IMR-90 (cell line): ENCODE data around the gene SEMA6D. TPM values are rescaled to one million over a fixed set of nuclear protein-coding genes. Genes with fewer than 3 reads are reported as not detected.

Source experiments
- ATAC-seq: fragments of 200-7000 bp; cut with Tn5 transposase; 2 replicates; pipeline ENCODE4 v1.9.1; 2020; ENCODE audit warnings: low read depth, mild to moderate bottlenecking, moderate library complexity
- BruUV-seq: library from RNA; stranded (reverse); fragments of 400-500 nt; replicated peaks from 2 replicates; lab custom pipeline; 2021; lab: Mats Ljungman, UMichigan
- CTCF ChIA-PET: fragments of 300-600 bp; formaldehyde crosslinking; extraction: SDS; loops from one replicate; lab custom pipeline; 2021; ENCODE audit warnings: antibody characterized with exemption; lab: Yijun Ruan, JAX
- POLR2A ChIA-PET: fragments of 300-600 bp; sonication (Branson Sonifier 250); formaldehyde crosslinking; loops from one replicate; lab custom pipeline; 2022; ENCODE audit warnings: antibody characterized with exemption; ENCODE audit not compliant: unreplicated experiment; lab: Charles Lee
- DNase-seq: peaks from one replicate; pipeline ENCODE4 v3.0.0; 2013
- H2AFZ ChIP-seq: replicated peaks from 2 replicates; pipeline ENCODE3; 2013; ENCODE audit warnings: low read length, mild to moderate bottlenecking; ENCODE audit not compliant: poor library complexity
- H2AK5ac ChIP-seq: 2 replicates; pipeline ENCODE4 v1.6.1; 2013; ENCODE audit warnings: low read depth, low read length, inconsistent platforms
- H2AK9ac ChIP-seq: replicated peaks from 2 replicates; pipeline ENCODE3; 2013; ENCODE audit warnings: mild to moderate bottlenecking, low read depth, low read length, moderate library complexity; ENCODE audit not compliant: poor library complexity
- H2BK120ac ChIP-seq: 2 replicates; pipeline ENCODE4 v1.6.1; 2013; ENCODE audit warnings: low read depth, low read length, inconsistent platforms
- H2BK15ac ChIP-seq: 3 replicates; pipeline ENCODE4 v1.6.1; 2013; ENCODE audit warnings: low read depth, low read length, inconsistent platforms
- H2BK20ac ChIP-seq: 2 replicates; pipeline ENCODE4 v1.6.1; 2013; ENCODE audit warnings: low read depth, mild to moderate bottlenecking, inconsistent platforms, low read length, moderate library complexity
- H2BK5ac ChIP-seq: 2 replicates; pipeline ENCODE4 v1.6.1; 2013; ENCODE audit warnings: mild to moderate bottlenecking, low read depth, low read length, inconsistent platforms; ENCODE audit not compliant: poor library complexity, severe bottlenecking
- H3K14ac ChIP-seq: replicated peaks from 2 replicates; pipeline ENCODE4 v1.6.1; 2013; ENCODE audit warnings: low read depth, low read length, inconsistent platforms
- H3K18ac ChIP-seq: 2 replicates; pipeline ENCODE4 v1.6.1; 2013; ENCODE audit warnings: low read depth, low read length, control low read depth
- H3K23ac ChIP-seq: 2 replicates; pipeline ENCODE4 v1.6.1; 2013; ENCODE audit warnings: low read depth, low read length, inconsistent platforms
- H3K27ac ChIP-seq: 2 replicates; pipeline ENCODE4 v1.5.1; 2013; ENCODE audit warnings: mild to moderate bottlenecking, control low read depth, low read length; ENCODE audit not compliant: insufficient read depth
- H3K27me3 ChIP-seq: 2 replicates; pipeline ENCODE4 v1.6.1; 2013; ENCODE audit warnings: low read length; ENCODE audit not compliant: control insufficient read depth, insufficient read depth
- H3K36me3 ChIP-seq: 2 replicates; pipeline ENCODE4 v1.6.1; 2013; ENCODE audit warnings: low read length, mixed read lengths; ENCODE audit not compliant: control insufficient read depth, insufficient read depth
- H3K4ac ChIP-seq: 2 replicates; pipeline ENCODE4 v1.6.1; 2013; ENCODE audit warnings: low read depth, low read length, inconsistent platforms
- H3K4me1 ChIP-seq: 2 replicates; pipeline ENCODE4 v1.6.1; 2013; ENCODE audit warnings: low read length, mixed read lengths; ENCODE audit not compliant: control insufficient read depth, insufficient read depth
- H3K4me2 ChIP-seq: 2 replicates; pipeline ENCODE4 v1.6.1; 2013; ENCODE audit warnings: low read depth, mild to moderate bottlenecking, control low read depth, low read length, moderate library complexity
- H3K4me3 ChIP-seq: 2 replicates; pipeline ENCODE4 v1.5.1; 2013; ENCODE audit warnings: low read depth, mild to moderate bottlenecking, control low read depth, low read length, moderate library complexity; ENCODE audit not compliant: insufficient read depth
- H3K56ac ChIP-seq: 2 replicates; pipeline ENCODE4 v1.6.1; 2013; ENCODE audit warnings: low read length, inconsistent platforms; ENCODE audit not compliant: insufficient read depth; ENCODE audit errors: extremely low read depth
- H3K79me1 ChIP-seq, 2 experiments: 2 replicates each; pipeline ENCODE4 v1.6.1; 2013; ENCODE audit warnings: low read length in 2 of 2, inconsistent platforms in 1 of 2, low read depth in 1 of 2
- H3K9ac ChIP-seq: 2 replicates; pipeline ENCODE4 v1.6.1; 2013; ENCODE audit warnings: low read depth, low read length, control low read depth
- H3K9me1 ChIP-seq: 2 replicates; pipeline ENCODE4 v1.6.1; 2013; ENCODE audit warnings: low read length, inconsistent platforms; ENCODE audit not compliant: insufficient read depth
- H3K9me3 ChIP-seq: 2 replicates; pipeline ENCODE4 v1.6.1; 2013; ENCODE audit warnings: low read length; ENCODE audit not compliant: control insufficient read depth, insufficient read depth
- H4K20me1 ChIP-seq: 2 replicates; pipeline ENCODE4 v1.6.1; 2013; ENCODE audit warnings: low read length, inconsistent platforms; ENCODE audit not compliant: insufficient read depth
- H4K5ac ChIP-seq: 2 replicates; pipeline ENCODE4 v1.6.1; 2013; ENCODE audit warnings: mild to moderate bottlenecking, low read depth, low read length, control low read depth
- H4K8ac ChIP-seq, 2 experiments: 2 replicates each; pipeline ENCODE4 v1.6.1; 2013; ENCODE audit warnings: low read depth in 2 of 2, low read length in 2 of 2, control low read depth in 1 of 2, inconsistent platforms in 1 of 2
- H4K91ac ChIP-seq: 2 replicates; pipeline ENCODE4 v1.6.1; 2013; ENCODE audit warnings: low read depth, low read length, inconsistent platforms; ENCODE audit not compliant: insufficient read depth
- CHD1 ChIP-seq: IDR thresholded peaks from 2 replicates; pipeline ENCODE4 v1.6.1; 2012; ENCODE audit warnings: low read depth, low read length, improper control_type of control experiment
- MAFK ChIP-seq: IDR thresholded peaks from 2 replicates; pipeline ENCODE4 v1.6.1; 2012; ENCODE audit warnings: low read depth, low read length, improper control_type of control experiment
- MXI1 ChIP-seq: IDR thresholded peaks from 2 replicates; pipeline ENCODE4 v1.6.1; 2012; ENCODE audit warnings: low read depth, mild to moderate bottlenecking, low read length, moderate library complexity, borderline replicate concordance
- POLR2A ChIP-seq: IDR thresholded peaks from 2 replicates; pipeline ENCODE4 v1.6.1; 2012; ENCODE audit warnings: mild to moderate bottlenecking, low read depth, low read length
- RAD21 ChIP-seq: IDR thresholded peaks from 2 replicates; pipeline ENCODE4 v1.6.1; 2012; ENCODE audit warnings: low read length, improper control_type of control experiment
- RCOR1 ChIP-seq: IDR thresholded peaks from 2 replicates; pipeline ENCODE4 v1.6.1; 2012; ENCODE audit warnings: mild to moderate bottlenecking, low read length, improper control_type of control experiment; ENCODE audit not compliant: insufficient replicate concordance
- RFX5 ChIP-seq: IDR thresholded peaks from 2 replicates; pipeline ENCODE4 v1.8.0; 2012; ENCODE audit warnings: low read depth, mild to moderate bottlenecking, low read length, moderate library complexity
- SMC3 ChIP-seq: fragments of 150-350 bp; IDR thresholded peaks from 2 replicates; pipeline ENCODE4 v1.6.1; 2016; ENCODE audit warnings: low read depth, mild to moderate bottlenecking, antibody characterized with exemption, low read length, moderate library complexity
- USF2 ChIP-seq: fragments of 150-350 bp; IDR thresholded peaks from 2 replicates; pipeline ENCODE4 v1.6.1; 2017; ENCODE audit warnings: mild to moderate bottlenecking, antibody characterized with exemption, low read length, low read depth
- WGBS, 2 experiments: methylation state at CpG; one replicate each; pipeline versions ENCODE4 v1.1.5 to v1.1.7; 2013; ENCODE audit warnings: missing lambda C conversion rate in 2 of 2; ENCODE audit not compliant: insufficient read length in 1 of 2; ENCODE audit errors: extremely low coverage in 2 of 2; 5-methylcytosine and 5-hydroxymethylcytosine counted together
- dilution Hi-C: fragments of 300-500 bp; cut with HindIII; formaldehyde crosslinking; loops from one replicate; pipeline ENCODE4 v1.14.3; 2018; ENCODE audit warnings: low sequenced_read_pairs; ENCODE audit not compliant: unreplicated experiment
- in situ Hi-C: fragments of 300-500 bp; cut with MboI; formaldehyde crosslinking; loops from 3 replicates; pipeline ENCODE4 v1.14.3; 2019; ENCODE audit warnings: low sequenced_read_pairs, inconsistent platforms, mixed read lengths
- intact Hi-C: fragments of 100-400 bp; cut with micrococcal nuclease; formaldehyde crosslinking; loops from 2 replicates; pipeline ENCODE4 v1.10.0; 2022
- polyA plus RNA-seq, 3 experiments: library from polyadenylated mRNA; depleted of rRNA; stranded (reverse); fragments of >200 nt; gene quantifications; 2 replicates each; pipeline ENCODE4 v1.2.3, GENCODE V29; 2012; ENCODE audit warnings: low replicate concordance in 1 of 3
- total RNA-seq: library from RNA; depleted of rRNA; stranded (reverse); fragments of >200 nt; gene quantifications from 2 replicates; pipeline ENCODE4 v1.2.3, GENCODE V29; 2012

The SEMA6D gene
- total and polyA plus RNA-seq, 2 of the 4 experiments (the other 2 are of a cell fraction), result 12.6 to 17.4 TPM

- H3K36me3 ChIP-seq, result no peaks in the 10 kb centered on the region; the same call in 1 of the 2 replicates
- H2AK5ac ChIP-seq, result no peak overlapping the region
- H4K20me1 ChIP-seq, result peaks cover 7% of the 10 kb centered on the region; the same call in 1 of the 2 replicates
- no peak overlapping the region for H2BK20ac ChIP-seq
- H2BK120ac ChIP-seq, result no peak overlapping the region
- POLR2A ChIA-PET, result no interaction called here
- no peak overlapping the region for H3K4me2 ChIP-seq
- no peaks in the 10 kb centered on the region for H3K27me3 ChIP-seq
- no peak overlapping the region for H2BK5ac ChIP-seq
- intact Hi-C loops (no loop called here), in situ Hi-C loops (no loop called here), dilution Hi-C loops (no loop called here)
- H3K4me3 ChIP-seq, result no peak overlapping the region
- WGBS, 2 experiments, result no CpG with 5 or more reads among the region's 6 CpGs
- BruUV-seq, result no TSS peak
- no peak overlapping the region for H3K23ac ChIP-seq
- H3K18ac ChIP-seq, result no peak overlapping the region
- no peak overlapping the region for H2AK9ac ChIP-seq
- no peaks in the 10 kb centered on the region for H3K9me3 ChIP-seq
- no peak overlapping the region for H3K27ac ChIP-seq
- CTCF ChIA-PET, result no interaction called here
- H3K79me1 ChIP-seq, result peaks cover 9 to 60% of the 10 kb centered on the region in 2 experiments
- H2AFZ ChIP-seq, result no peak overlapping the region
- H4K5ac ChIP-seq, result no peak overlapping the region
- no peak overlapping the region for H4K8ac ChIP-seq
- H2BK15ac ChIP-seq, result no peak overlapping the region
- H3K4me1 ChIP-seq, result peaks cover 4% of the 10 kb centered on the region
- ATAC-seq, result no peak
- no peak overlapping the region for H3K14ac ChIP-seq
- TF ChIP-seq MXI1 (no peak), RAD21 (no peak), RCOR1 (no peak), CHD1 (no peak), USF2 (no peak), POLR2A (no peak), SMC3 (no peak), MAFK (no peak), RFX5 (no peak)
- H4K91ac ChIP-seq, result no peak overlapping the region
- no peak overlapping the region for H3K56ac ChIP-seq
- H3K4ac ChIP-seq, result no peak overlapping the region
- DNase-seq, result no peak
- H3K9ac ChIP-seq, result no peak overlapping the region
- peaks cover 5% of the 10 kb centered on the region; the same call in 1 of the 2 replicates for H3K9me1 ChIP-seq
These were observed 11.6 kb downstream of the SEMA6D start for GRCh38 chr15:47728886-47729285.
